K562 (cell line): ENCODE data around the gene B3GNT4. TPM values are rescaled to one million over a fixed set of nuclear protein-coding genes. Genes with fewer than 3 reads are reported as not detected.
A peak's percentile ranks its signal among the peaks of the same experiment; 100 is the strongest.

ENCODE experiments used
- CREB3 ChIP-seq: fragments of 450-650 bp; conservative IDR thresholded peaks from 2 replicates; pipeline ENCODE4 v1.6.1; 2016; ENCODE audit warnings: missing genetic modification characterization, low read depth, mild to moderate bottlenecking, missing compliant biosample characterization, moderate library complexity
- FOXA3 ChIP-seq, 2 experiments: fragments of 450-650 bp in 1 of 2; sonication (generic) in 1 of 2; formaldehyde crosslinking; IDR thresholded peaks in 1 of 2; conservative IDR thresholded peaks in 1 of 2; 2 replicates each; pipeline versions ENCODE4 v1.4.0 to v1.8.0; 2020 to 2022; ENCODE audit warnings: mild to moderate bottlenecking in 2 of 2, missing genetic modification reagents in 1 of 2
- HMGXB4 ChIP-seq: sonication (generic); formaldehyde crosslinking; IDR thresholded peaks from 2 replicates; pipeline ENCODE4 v1.8.1; 2023; ENCODE audit warnings: mild to moderate bottlenecking, missing genetic modification reagents
- KAT8 ChIP-seq: fragments of 450-650 bp; IDR thresholded peaks from 2 replicates; pipeline ENCODE4 v1.6.1; 2016; ENCODE audit warnings: low read depth, mild to moderate bottlenecking
- POLR2A ChIP-seq: fragments of 450-650 bp; conservative IDR thresholded peaks from 2 replicates; pipeline ENCODE4 v1.6.1; 2016
- POLR2G ChIP-seq: fragments of 200-400 bp; formaldehyde crosslinking; IDR thresholded peaks from 2 replicates; pipeline ENCODE4 v1.6.1; 2017; ENCODE audit warnings: low read depth, mild to moderate bottlenecking, antibody characterized with exemption, low read length, moderate library complexity
- PRMT5 ChIP-seq: sonication (generic); formaldehyde crosslinking; IDR thresholded peaks from 2 replicates; pipeline ENCODE4 v1.5.0; 2020; ENCODE audit warnings: missing genetic modification reagents
- PTRF ChIP-seq: fragments of 450-650 bp; IDR thresholded peaks from 2 replicates; pipeline ENCODE4 v1.6.1; 2016; ENCODE audit warnings: mild to moderate bottlenecking, missing genetic modification characterization, missing compliant biosample characterization
- RBFOX2 ChIP-seq: fragments of 200-400 bp; formaldehyde crosslinking; IDR thresholded peaks from 2 replicates; pipeline ENCODE4 v1.6.1; 2017; ENCODE audit warnings: low read depth, mild to moderate bottlenecking, low read length, moderate library complexity
- SAFB ChIP-seq: fragments of 200-400 bp; formaldehyde crosslinking; IDR thresholded peaks from 2 replicates; pipeline ENCODE4 v1.6.1; 2017; ENCODE audit warnings: low read depth, low read length, borderline replicate concordance
- SUPT5H ChIP-seq: fragments of 450-650 bp; IDR thresholded peaks from 2 replicates; pipeline ENCODE4 v1.6.1; 2016
- TAF1 ChIP-seq: IDR thresholded peaks from 2 replicates; pipeline ENCODE4 v1.6.1; 2011; ENCODE audit warnings: mild to moderate bottlenecking, low read length, moderate library complexity; ENCODE audit not compliant: insufficient read depth, control insufficient read depth, severe bottlenecking; ENCODE audit errors: extremely low read depth
- THRAP3 ChIP-seq: fragments of 450-650 bp; IDR thresholded peaks from 2 replicates; pipeline ENCODE4 v1.6.1; 2016; ENCODE audit warnings: mild to moderate bottlenecking, inconsistent platforms, borderline replicate concordance
- ZNF316 ChIP-seq: fragments of 450-650 bp; IDR thresholded peaks from 2 replicates; pipeline ENCODE4 v1.6.1; 2016
- ZNF431 ChIP-seq: sonication (generic); formaldehyde crosslinking; IDR thresholded peaks from 2 replicates; pipeline ENCODE4 v1.8.0; 2022; ENCODE audit warnings: mild to moderate bottlenecking, missing genetic modification reagents
- ZNF436 ChIP-seq: fragments of 250-450, 450-650 bp; sonication (Bioruptor Pico); formaldehyde crosslinking; IDR thresholded peaks from 2 replicates; pipeline ENCODE4 v1.7.0; 2020; ENCODE audit warnings: mild to moderate bottlenecking
- polyA plus RNA-seq, 8 experiments: library from polyadenylated mRNA; depleted of rRNA in 4 of 8; stranded (reverse) in 5 of 8; unstranded in 3 of 8; fragments of >200 nt; fragmentation: Nextera tagmentation in 2 of 8; fragmentation: Illumina TruSeq in 1 of 8; extraction: Ambion mirVana in 2 of 8; extraction: Trizol in 1 of 8; gene quantifications; 2 replicates each; pipeline versions ENCODE4 v1.2.1 to v1.2.3, GENCODE V29; 2011 to 2014; ENCODE audit warnings: inconsistent platforms in 1 of 8, missing spikeins in 1 of 8
- total RNA-seq, 7 experiments: library from RNA; depleted of rRNA in 6 of 7; stranded (reverse); fragments of >200 nt in 6 of 7; fragmentation: Illumina TruSeq in 2 of 7; extraction: Trizol in 2 of 7; gene quantifications; 2 replicates each; pipeline versions ENCODE4 v1.2.1 to v1.2.3, GENCODE V29; 2011 to 2021; ENCODE audit warnings: low replicate concordance in 1 of 7
- TF ChIP-seq, protein P1 (sequence below): IDR thresholded peaks from 2 replicates; pipeline ENCODE4 v1.6.1; 2012; ENCODE audit warnings: low read depth, low read length, improper control_type of control experiment, borderline replicate concordance

B3GNT4 gene
- total and polyA plus RNA-seq, 9 of the 15 experiments (the other 6 are each of a cell fraction or from before 2014, with no cell fraction given), result 0.17 to 3.2 (median 1.3) TPM

DNA sequence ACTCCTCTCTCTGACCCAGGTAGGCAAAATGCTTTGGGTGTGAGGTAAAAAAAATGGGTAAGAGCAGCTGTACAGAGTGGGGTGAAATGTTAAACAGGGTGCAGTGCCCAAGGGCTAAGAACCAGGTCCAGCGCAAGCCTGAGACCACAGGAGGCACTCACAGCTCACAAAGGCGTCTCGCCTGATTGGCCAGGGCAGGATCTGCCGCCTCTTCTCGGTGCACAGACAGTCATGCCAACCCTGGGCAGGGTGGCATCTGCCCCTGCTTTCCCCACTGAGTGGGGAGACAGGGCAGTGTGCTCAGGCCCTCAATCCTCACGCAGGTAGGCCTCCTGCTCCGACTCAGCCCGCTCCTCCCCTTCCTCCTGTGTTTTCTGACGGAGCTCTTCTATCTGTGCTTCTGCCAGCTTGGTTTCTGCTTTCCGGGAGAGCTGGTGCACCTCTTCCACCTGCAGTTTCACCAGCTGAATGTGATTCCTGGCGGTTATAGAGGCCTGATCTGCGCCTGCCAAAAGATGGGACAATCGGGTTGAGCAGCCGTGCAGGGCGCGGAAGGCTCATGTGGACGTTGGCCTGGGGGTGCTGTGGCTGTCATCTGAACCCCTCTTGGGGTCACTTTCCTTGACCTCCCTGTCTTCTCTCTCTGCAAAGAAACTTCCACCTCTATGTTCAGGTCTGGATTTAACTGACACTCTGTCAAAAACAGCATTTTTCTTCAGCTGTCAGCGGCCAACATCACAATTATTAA, 4.7 kb downstream of the B3GNT4 start (continued):
- TF ChIP-seq FOXA3 (CRISPR knock-in tag; conservative IDR thresholded peaks at IDR 0.05 in 1 of 2, IDR thresholded peaks at IDR 0.05 in 1 of 2) (no peak), THRAP3 (no peak), SUPT5H (0 out of 2 replicates have a peak, but pooled peaks have one; percentile 25), ZNF316 (no peak), PTRF (no peak), POLR2A (peak; percentile 53; the same call in 1 of the 2 replicates), HMGXB4 (CRISPR knock-in tag) (no peak), PRMT5 (CRISPR knock-in tag) (no peak), ZNF431 (CRISPR knock-in tag) (no peak), CREB3 (tag) (no peak), ZNF436 (CRISPR knock-in tag) (no peak), SAFB (no peak), TAF1 (no peak), POLR2G (peak; percentile 43; the same call in 1 of the 2 replicates), KAT8 (no peak), RBFOX2 (0 out of 2 replicates have a peak, but pooled peaks have one; percentile 38)
- TF ChIP-seq, protein P1, sequence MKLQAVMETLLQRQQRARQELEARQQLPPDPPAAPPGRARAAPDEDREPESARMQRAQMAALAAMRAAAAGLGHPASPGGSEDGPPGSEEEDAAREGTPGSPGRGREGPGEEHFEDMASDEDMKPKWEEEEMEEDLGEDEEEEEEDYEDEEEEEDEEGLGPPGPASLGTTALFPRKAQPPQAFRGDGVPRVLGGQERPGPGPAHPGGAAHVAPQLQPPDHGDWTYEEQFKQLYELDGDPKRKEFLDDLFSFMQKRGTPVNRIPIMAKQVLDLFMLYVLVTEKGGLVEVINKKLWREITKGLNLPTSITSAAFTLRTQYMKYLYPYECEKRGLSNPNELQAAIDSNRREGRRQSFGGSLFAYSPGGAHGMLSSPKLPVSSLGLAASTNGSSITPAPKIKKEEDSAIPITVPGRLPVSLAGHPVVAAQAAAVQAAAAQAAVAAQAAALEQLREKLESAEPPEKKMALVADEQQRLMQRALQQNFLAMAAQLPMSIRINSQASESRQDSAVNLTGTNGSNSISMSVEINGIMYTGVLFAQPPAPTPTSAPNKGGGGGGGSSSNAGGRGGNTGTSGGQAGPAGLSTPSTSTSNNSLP, result no peak
- TF ChIP-seq, all 486 proteins: peak for 4
